GM18870 (cell line): ENCODE data around the gene MAT2B.

ENCODE experiments used
- ATAC-seq: cut with Tn5 transposase; IDR thresholded peaks from one replicate; pipeline ENCODE4 v1.9.1; 2021; ENCODE audit warnings: moderate library complexity; ENCODE audit not compliant: unreplicated experiment

The MAT2B gene

GRCh38 chr5:163548649-163549048 lies 43.2 kb downstream of the MAT2B start:
- ATAC-seq, result no peak

- no peak for ATAC-seq
Measured at GRCh38 chr5:163551156-163551555, 45.7 kb downstream of the MAT2B start.

- no peak for ATAC-seq
Measured at GRCh38 chr5:163552536-163552935, 47.1 kb downstream of the MAT2B start.

- ATAC-seq, result no peak
Measured at GRCh38 chr5:163561339-163561738, 55.9 kb downstream of the MAT2B start.

- ATAC-seq, result no peak
Measured at GRCh38 chr5:163562071-163562470, 56.7 kb downstream of the MAT2B start.

GRCh38 chr5:163563112-163563511 lies 57.7 kb downstream of the MAT2B start:
- ATAC-seq, result no peak

- no peak for ATAC-seq
Measured at GRCh38 chr5:163563880-163564279, 58.5 kb downstream of the MAT2B start.

GRCh38 chr5:163564321-163564938 lies 59.0 kb downstream of the MAT2B start:
- peak; percentile 48 for ATAC-seq

- ATAC-seq, result peak; percentile 2
Measured at GRCh38 chr5:163565492-163565891, 60.1 kb downstream of the MAT2B start.

GRCh38 chr5:163565931-163566608 lies 60.7 kb downstream of the MAT2B start:
- ATAC-seq, result peak; percentile 81

GRCh38 chr5:163566678-163567077 lies 61.3 kb downstream of the MAT2B start:
- ATAC-seq, result no peak

GRCh38 chr5:163567811-163568210 lies 62.4 kb downstream of the MAT2B start:
- ATAC-seq, result no peak
